Measurements from ENCODE around the gene FHL2.

FHL2 gene

GRCh38 chr2:105422801-105423200, 23.9 kb upstream of the FHL2 start:
- DNase-seq (ENCODE audit: low read depth) = no peak

GRCh38 chr2:105421053-105421452, 22.2 kb upstream of the FHL2 start:
- no peak for DNase-seq (ENCODE audit: low read depth)

GRCh38 chr2:105418522-105418921, 19.7 kb upstream of the FHL2 start:
- no peak for DNase-seq (ENCODE audit: low read depth)

GRCh38 chr2:105417857-105418436, 19.1 kb upstream of the FHL2 start:
- no peak for DNase-seq (ENCODE audit: low read depth)

GRCh38 chr2:105416156-105416555, 17.3 kb upstream of the FHL2 start:
- no peak for DNase-seq (ENCODE audit: low read depth)

- no peak for DNase-seq (ENCODE audit: low read depth)
Measured at GRCh38 chr2:105415007-105415406, 16.2 kb upstream of the FHL2 start.

- no peak for DNase-seq (ENCODE audit: low read depth)
Measured at GRCh38 chr2:105413206-105413605, 14.4 kb upstream of the FHL2 start.

- DNase-seq (ENCODE audit: low read depth) = no peak
Measured at GRCh38 chr2:105412584-105412983, 13.7 kb upstream of the FHL2 start.

GRCh38 chr2:105411720-105412407, 13.0 kb upstream of the FHL2 start:
- DNase-seq (ENCODE audit: low read depth) = no peak

- no peak for DNase-seq (ENCODE audit: low read depth)
Measured at GRCh38 chr2:105410554-105410953, 11.7 kb upstream of the FHL2 start.

- no peak for DNase-seq (ENCODE audit: low read depth)
Measured at GRCh38 chr2:105409717-105410116, 10.9 kb upstream of the FHL2 start.

GRCh38 chr2:105407946-105408743, 9.3 kb upstream of the FHL2 start:
- no peak for DNase-seq (ENCODE audit: low read depth)

- no peak for DNase-seq (ENCODE audit: low read depth)
Measured at GRCh38 chr2:105406221-105406620, 7.4 kb upstream of the FHL2 start.

- DNase-seq (ENCODE audit: low read depth) = no peak
Measured at GRCh38 chr2:105405291-105405690, 6.4 kb upstream of the FHL2 start.

GRCh38 chr2:105404736-105405135, 5.9 kb upstream of the FHL2 start:
- DNase-seq (ENCODE audit: low read depth) = no peak

- no peak for DNase-seq (ENCODE audit: low read depth)
Measured at GRCh38 chr2:105403783-105404698, 5.2 kb upstream of the FHL2 start.

- no peak for DNase-seq (ENCODE audit: low read depth)
Measured at GRCh38 chr2:105403241-105403782, 4.5 kb upstream of the FHL2 start.

GRCh38 chr2:105402809-105403208, 4.0 kb upstream of the FHL2 start:
- DNase-seq (ENCODE audit: low read depth) = no peak

- DNase-seq (ENCODE audit: low read depth) = no peak
Measured at GRCh38 chr2:105401867-105402266, 3.0 kb upstream of the FHL2 start.

- no peak for DNase-seq (ENCODE audit: low read depth)
Measured at GRCh38 chr2:105400138-105400540, 1.3 kb upstream of the FHL2 start.

GRCh38 chr2:105399207-105399861, 483 bp upstream of the FHL2 start:
- no peak for DNase-seq (ENCODE audit: low read depth)

All from activated T-cell treated with anti-CD3 and anti-CD28 coated beads for 1 hour (primary cell).